Aorta (tissue), 5 donors: ENCODE data around the gene NUP153. TPM values are rescaled to one million over a fixed set of nuclear protein-coding genes. Genes with fewer than 3 reads are reported as not detected.
"Not testable (repeated sequence)": the region's sequence is repeated elsewhere in the genome, so short reads cannot be mapped to it uniquely, and the experiment has no call there.

Source experiments
- ATAC-seq: fragments of 200-7000 bp; cut with Tn5 transposase; one replicate; pipeline ENCODE4 v1.9.1; 2022; ENCODE audit warnings: moderate library complexity; ENCODE audit not compliant: low FRiP score
- DNase-seq, 2 donors: peaks; one replicate each; pipeline ENCODE4 v3.0.0-alpha.2; 2020
- H3K27ac ChIP-seq, 2 donors: one replicate each; pipeline ENCODE4 v1.5.1; 2013; ENCODE audit warnings: low read length in 2 of 2, mild to moderate bottlenecking in 2 of 2, moderate library complexity in 2 of 2, control low read depth in 1 of 2, inconsistent platforms in 1 of 2, low read depth in 1 of 2
- H3K27me3 ChIP-seq, 2 donors: one replicate each; pipeline ENCODE4 v1.6.1; 2013; ENCODE audit warnings: control low read depth in 1 of 2, low read length in 1 of 2, mild to moderate bottlenecking in 1 of 2, moderate library complexity in 1 of 2; ENCODE audit not compliant: insufficient read depth in 2 of 2, control insufficient read depth in 1 of 2
- H3K36me3 ChIP-seq, 2 donors: one replicate each; pipeline ENCODE4 v1.6.1; 2013; ENCODE audit warnings: control low read depth in 1 of 2, low read length in 1 of 2, mild to moderate bottlenecking in 1 of 2; ENCODE audit not compliant: insufficient read depth in 2 of 2, control insufficient read depth in 1 of 2
- H3K4me1 ChIP-seq, 2 donors: one replicate each; pipeline ENCODE4 v1.6.1; 2013; ENCODE audit warnings: low read length in 2 of 2, control low read depth in 1 of 2, mild to moderate bottlenecking in 1 of 2, moderate library complexity in 1 of 2; ENCODE audit not compliant: insufficient read depth in 2 of 2, control insufficient read depth in 1 of 2
- H3K4me3 ChIP-seq, 2 donors: one replicate each; pipeline ENCODE4 v1.5.1; 2013; ENCODE audit warnings: low read length in 2 of 2, control low read depth in 1 of 2, mild to moderate bottlenecking in 1 of 2
- H3K9me3 ChIP-seq: one replicate; pipeline ENCODE4 v1.6.1; 2013; ENCODE audit warnings: mild to moderate bottlenecking, low read length; ENCODE audit not compliant: control insufficient read depth
- WGBS, 2 donors: extraction: QIAGEN DNeasy Blood & Tissue Kit; methylation state at CpG; one replicate each; pipeline ENCODE4 v1.1.7; 2013; 5-methylcytosine and 5-hydroxymethylcytosine counted together
- intact Hi-C, 2 donors: fragments of 100-400 bp; cut with DNase I; formaldehyde crosslinking; loops; one replicate each; pipeline versions ENCODE4 v1.14.2 to v1.15.0; 2022
- polyA plus RNA-seq, 2 donors: library from polyadenylated mRNA; stranded (reverse); fragments of 200-250 nt; gene quantifications; one replicate each; pipeline ENCODE4 v1.2.3, GENCODE V29; 2013
- total RNA-seq, 2 donors: library from RNA; stranded (reverse); fragmentation: NEBNext Ultra II Directional; extraction: Animal tissue kit (Norgen Biotek cat#: 25700); gene quantifications; one replicate each; pipeline ENCODE4 v1.2.1, GENCODE V29; 2021
- donor health status: healthy with polysubstance abuse.
- donor health status: Bipolar disorder and iron deficiency.
- donor health status: DM: no; HTN: no; CAD: no.
- donor health status: DM: no; HTN: no; CAD: no.
- donor health status: DM: yes; HTN: yes; CAD: no.

Gene NUP153
- total and polyA plus RNA-seq, 4 donors: 6.4 to 42.0 (median 21.7) TPM

- intact Hi-C loops: no loop called here
- Histone ChIP-seq H3K4me3 (no peak overlapping the region), H3K9me3 (no peaks in the 10 kb centered on the region), H3K27me3 (no peaks in the 10 kb centered on the region), H3K27ac (no peak overlapping the region), H3K36me3 (no peaks in the 10 kb centered on the region), H3K4me1 (peaks cover 0 to 2% of the 10 kb centered on the region in 2 donors)
- ATAC-seq (no peak), DNase-seq (no peak)
- 6 to 7% methylated on average over 2 of the region's 2 CpGs for WGBS, 2 donors
Observed at GRCh38 chr6:17716221-17716620, 9.5 kb upstream of the NUP153 start.

DNA sequence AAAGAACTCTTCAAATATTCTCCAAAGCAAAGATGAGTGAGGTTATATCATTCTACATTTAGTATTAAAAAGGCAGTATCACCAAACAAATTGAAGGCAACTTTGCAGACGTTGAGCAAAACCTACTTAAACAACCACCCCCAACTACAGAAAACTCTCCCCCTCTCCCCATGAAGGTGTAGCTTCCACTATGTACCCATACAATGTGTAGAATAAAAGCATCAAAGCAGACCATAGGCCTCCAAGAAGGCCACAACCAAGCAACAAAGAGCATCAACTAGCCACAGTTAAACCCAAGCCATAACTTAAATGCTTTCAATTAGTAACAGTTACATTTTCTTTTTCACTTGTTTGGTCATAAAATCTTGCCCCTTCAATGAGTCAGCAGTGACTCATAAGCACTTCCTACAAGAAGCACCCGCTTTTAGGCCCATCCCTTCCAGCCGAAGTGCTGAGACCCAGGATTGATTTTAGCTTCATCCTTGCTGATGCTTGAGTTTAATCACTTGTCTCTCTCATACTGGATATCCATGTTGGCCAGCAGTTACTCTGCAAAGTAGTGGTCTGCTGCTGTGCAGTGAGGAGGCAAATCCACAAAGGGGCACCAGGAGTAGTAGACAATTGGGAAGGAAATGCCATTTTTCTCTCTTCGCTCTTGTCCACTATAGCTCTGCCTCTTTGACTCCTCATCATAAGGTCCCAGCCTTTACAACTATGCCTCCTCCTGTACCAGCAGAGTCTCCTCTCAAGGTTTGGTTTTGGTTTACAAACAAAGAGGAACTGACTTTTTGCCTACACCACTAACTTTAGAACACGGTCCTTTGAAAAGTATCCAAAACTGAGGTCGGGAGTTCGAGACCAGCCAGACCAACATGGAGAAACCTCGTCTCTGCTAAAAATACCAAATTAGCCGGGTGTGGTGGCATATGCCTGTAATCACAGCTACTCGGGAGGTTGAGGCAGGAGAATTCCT lies 8.4 kb upstream of the NUP153 start:
- ATAC-seq (no peak), DNase-seq (peak; percentile 34 to 56)
- Histone ChIP-seq H3K4me3 (no peak overlapping the region), H3K4me1 (peaks cover 0 to 2% of the 10 kb centered on the region in 2 donors), H3K9me3 (no peaks in the 10 kb centered on the region), H3K27ac (no peak overlapping the region), H3K27me3 (no peaks in the 10 kb centered on the region), H3K36me3 (no peaks in the 10 kb centered on the region)
- 59 to 62% methylated on average over 10 of the region's 10 CpGs for WGBS, 2 donors
- intact Hi-C loops: no loop called here

DNA sequence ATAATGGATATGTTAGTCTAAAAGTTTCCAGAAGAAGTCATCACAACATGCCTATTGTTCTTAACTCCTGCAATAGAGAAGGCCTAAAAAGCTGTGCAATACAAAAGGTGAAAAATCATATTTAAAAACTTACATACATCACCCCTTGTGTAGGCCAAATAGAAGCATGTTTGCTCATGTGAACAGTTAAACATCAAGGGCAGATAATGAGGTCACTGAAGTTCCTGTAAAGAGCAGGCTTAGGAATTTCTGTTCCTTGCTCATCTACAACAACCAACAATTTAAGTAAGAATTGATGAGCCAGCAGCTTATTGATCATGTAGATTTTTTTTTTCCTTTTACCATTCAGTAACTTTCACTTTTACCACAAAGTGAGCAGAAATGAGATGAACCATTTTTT lies 7.5 kb upstream of the NUP153 start:
- no peaks in the 10 kb centered on the region for H3K36me3 ChIP-seq
- H3K27me3 ChIP-seq: no peaks in the 10 kb centered on the region
- ATAC-seq: no peak

DNA sequence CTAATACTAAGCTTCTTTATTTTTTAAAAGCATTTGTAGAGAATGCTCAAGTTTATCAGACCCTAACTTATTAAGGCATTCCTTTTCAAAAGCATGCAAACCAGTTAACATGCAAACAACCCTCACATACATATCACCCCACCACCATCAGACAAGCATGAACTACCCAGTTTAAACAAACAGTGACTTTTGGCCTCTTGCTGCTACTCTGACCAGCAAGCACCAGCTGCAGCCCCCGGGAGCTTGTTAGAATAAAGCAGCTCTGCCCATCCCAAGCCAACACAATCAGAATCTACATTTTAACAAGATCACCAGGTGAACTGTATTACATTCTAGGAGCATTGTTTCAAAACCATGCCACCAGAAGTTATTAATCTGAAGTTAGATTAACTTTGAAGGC lies 5.9 kb upstream of the NUP153 start:
- Histone ChIP-seq H3K4me3 (no peak overlapping the region), H3K27ac (no peak overlapping the region), H3K36me3 (no peaks in the 10 kb centered on the region), H3K9me3 (no peaks in the 10 kb centered on the region), H3K4me1 (peaks cover 0 to 2% of the 10 kb centered on the region in 2 donors), H3K27me3 (no peaks in the 10 kb centered on the region)
- no peak for DNase-seq
- intact Hi-C loops: no loop called here
- ATAC-seq: no peak
- WGBS, 2 donors: 49 to 57% methylated on average over 1 of the region's 1 CpG

More for the DNA sequence above, 7.5 kb upstream of the NUP153 start:
- intact Hi-C loops: no loop called here
- no peaks in the 10 kb centered on the region for H3K9me3 ChIP-seq
- no peak overlapping the region for H3K27ac ChIP-seq
- DNase-seq: no peak
- H3K4me1 ChIP-seq: peaks cover 0 to 2% of the 10 kb centered on the region in 2 donors
- no peak overlapping the region for H3K4me3 ChIP-seq

DNA sequence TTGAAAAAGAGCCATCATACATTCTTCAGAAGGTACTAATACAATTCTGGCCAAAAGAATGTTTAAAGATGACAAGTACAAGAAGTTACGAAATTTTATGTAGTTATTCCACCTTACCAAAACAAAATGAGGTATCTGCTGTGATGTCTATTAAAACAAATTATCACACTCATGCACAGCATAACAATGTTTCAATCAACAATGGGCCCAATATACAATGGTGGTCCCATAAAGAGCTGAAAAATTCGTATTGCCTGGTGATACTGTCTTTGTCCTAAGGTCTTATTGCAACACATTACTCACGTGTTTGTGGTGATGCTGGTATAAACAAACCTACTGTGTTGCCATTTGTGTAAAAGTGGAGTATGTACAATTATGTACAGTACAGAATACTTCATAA lies 3.6 kb upstream of the NUP153 start:
- Histone ChIP-seq H3K9me3 (no peaks in the 10 kb centered on the region), H3K27ac (no peak overlapping the region), H3K4me3 (no peak overlapping the region), H3K4me1 (peaks cover 0 to 2% of the 10 kb centered on the region in 2 donors), H3K27me3 (no peaks in the 10 kb centered on the region), H3K36me3 (no peaks in the 10 kb centered on the region)
- ATAC-seq: no peak
- WGBS, 2 donors: 69 to 75% methylated on average over 3 of the region's 3 CpGs
- intact Hi-C loops: no loop called here
- no peak for DNase-seq

DNA sequence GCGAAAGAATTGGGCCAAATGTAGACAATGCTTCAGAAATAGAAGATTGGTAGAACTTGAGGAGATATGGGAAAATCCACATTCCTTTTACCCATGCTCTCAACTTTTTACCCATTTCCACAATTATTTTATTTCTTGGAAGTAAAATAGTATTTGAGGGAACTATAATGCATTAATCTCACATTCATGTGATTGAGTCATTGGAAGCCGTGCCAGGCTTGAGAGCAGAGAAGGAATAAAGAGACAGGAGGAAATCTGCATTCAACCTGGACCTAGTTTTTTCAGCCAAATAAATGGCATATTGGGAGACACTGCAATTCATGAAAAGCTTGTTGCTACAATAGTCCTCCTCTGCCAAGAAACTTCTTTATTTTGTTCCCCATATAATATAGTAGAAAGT lies 2.8 kb upstream of the NUP153 start:
- Histone ChIP-seq H3K36me3 (no peaks in the 10 kb centered on the region), H3K4me3 (no peak overlapping the region), H3K27ac (no peak overlapping the region), H3K4me1 (no peaks in the 10 kb centered on the region), H3K9me3 (no peaks in the 10 kb centered on the region), H3K27me3 (no peaks in the 10 kb centered on the region)
- DNase-seq (no peak), ATAC-seq (no peak)
- WGBS, 2 donors: 85 to 90% methylated on average over 2 of the region's 2 CpGs
- intact Hi-C loops: no loop called here

DNA sequence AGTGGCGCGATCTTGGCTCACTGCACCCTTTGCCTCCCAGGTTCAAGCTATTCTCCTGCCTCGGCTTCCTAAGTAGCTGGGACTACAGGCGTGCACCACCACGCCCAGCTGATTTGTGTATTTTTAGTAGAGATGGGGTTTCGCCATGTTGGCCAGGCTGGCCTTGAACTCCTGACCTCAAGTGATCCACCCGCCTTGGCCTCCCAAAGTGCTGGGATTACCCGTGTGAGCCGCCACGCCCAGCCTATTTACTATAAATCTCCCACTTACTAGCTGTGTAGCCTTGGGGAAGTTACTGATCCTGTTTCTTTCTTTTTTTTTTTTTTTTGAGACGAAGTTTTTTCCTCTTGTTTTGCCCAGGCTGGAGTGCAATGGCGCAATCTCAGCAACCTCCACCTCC lies 1.3 kb upstream of the NUP153 start:
- H3K9me3 ChIP-seq, ATAC-seq, intact Hi-C loops, H3K4me3 ChIP-seq, H3K4me1 ChIP-seq, H3K36me3 ChIP-seq, H3K27me3 ChIP-seq, H3K27ac ChIP-seq: not testable (repeated sequence)
- peak in 1 of 2 donors; percentile 33 for DNase-seq
- WGBS, 2 donors: 89 to 90% methylated on average over 12 of the region's 12 CpGs

- DNase-seq: no peak
- peak overlapping the region in 1 of 2 donors; percentile 51 for H3K4me3 ChIP-seq
- H3K9me3 ChIP-seq: no peaks in the 10 kb centered on the region
- intact Hi-C loops: no loop called here
- H3K36me3 ChIP-seq: no peaks in the 10 kb centered on the region
- no peak overlapping the region for H3K27ac ChIP-seq
- WGBS, 2 donors: 29 to 30% methylated on average over 5 of the region's 5 CpGs
- no peak for ATAC-seq
- no peaks in the 10 kb centered on the region for H3K27me3 ChIP-seq
- H3K4me1 ChIP-seq: no peaks in the 10 kb centered on the region
Observed at GRCh38 chr6:17707371-17707651, 586 bp upstream of the NUP153 start.
